OCI-LY7 (cell line): ENCODE results near the gene FGD4.

Source experiments
- EZH2phosphoT487 ChIP-seq: fragments of 200-600 bp; sonication (generic); IDR thresholded peaks from 2 replicates; pipeline ENCODE4 v1.6.1; 2018; ENCODE audit warnings: low read depth, borderline replicate concordance, mild to moderate bottlenecking, mixed run types, antibody characterized with exemption, low read length, moderate library complexity, mixed read lengths
- TF ChIP-seq, protein P1 (sequence below): fragments of 200-600 bp; sonication (generic); conservative IDR thresholded peaks from 2 replicates; pipeline ENCODE4 v1.5.1; 2014; ENCODE audit warnings: mild to moderate bottlenecking, antibody characterized with exemption, low read length, moderate library complexity, mixed read lengths

DNA sequence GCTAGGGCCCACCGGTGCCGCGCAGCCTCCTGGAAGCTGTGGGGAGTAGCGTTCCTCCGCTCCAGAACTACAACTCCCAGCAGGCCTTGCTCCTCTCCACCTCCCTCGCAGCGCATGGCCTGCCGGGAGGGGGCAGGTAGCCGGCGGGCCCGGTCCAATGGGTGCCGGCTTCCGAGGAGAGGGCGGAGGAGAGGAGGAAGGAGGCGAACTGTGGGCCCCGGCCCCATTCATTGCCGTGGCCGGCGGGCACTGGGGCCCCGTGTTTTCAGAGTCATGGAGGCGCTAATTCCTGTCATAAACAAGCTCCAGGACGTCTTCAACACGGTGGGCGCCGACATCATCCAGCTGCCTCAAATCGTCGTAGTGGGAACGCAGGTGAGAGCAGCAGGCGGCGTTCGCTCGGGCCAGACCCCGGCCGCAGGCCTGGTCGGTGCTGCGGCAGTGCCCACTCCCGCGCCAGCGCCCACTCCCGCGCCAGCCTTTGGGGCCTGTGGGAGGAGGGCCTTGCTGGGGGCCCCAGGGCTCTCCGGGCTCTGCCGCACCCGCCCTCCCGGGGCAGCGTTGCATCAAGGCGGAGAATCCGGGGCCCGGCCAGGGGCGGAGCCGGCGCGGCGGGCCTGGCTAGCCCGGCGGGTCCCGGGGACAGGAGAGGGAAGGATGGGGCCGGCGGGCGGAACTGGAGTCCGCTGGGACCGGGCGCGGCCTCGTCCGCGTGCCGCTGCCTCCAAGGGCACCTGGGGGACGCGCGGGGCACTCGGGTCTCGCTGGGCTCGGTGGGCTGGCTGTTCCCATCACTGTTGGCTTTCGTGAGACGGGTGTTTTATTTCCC is 279.9 kb downstream of the FGD4 start, which contains the start of gene DNM1L:
- TF ChIP-seq, protein P1, sequence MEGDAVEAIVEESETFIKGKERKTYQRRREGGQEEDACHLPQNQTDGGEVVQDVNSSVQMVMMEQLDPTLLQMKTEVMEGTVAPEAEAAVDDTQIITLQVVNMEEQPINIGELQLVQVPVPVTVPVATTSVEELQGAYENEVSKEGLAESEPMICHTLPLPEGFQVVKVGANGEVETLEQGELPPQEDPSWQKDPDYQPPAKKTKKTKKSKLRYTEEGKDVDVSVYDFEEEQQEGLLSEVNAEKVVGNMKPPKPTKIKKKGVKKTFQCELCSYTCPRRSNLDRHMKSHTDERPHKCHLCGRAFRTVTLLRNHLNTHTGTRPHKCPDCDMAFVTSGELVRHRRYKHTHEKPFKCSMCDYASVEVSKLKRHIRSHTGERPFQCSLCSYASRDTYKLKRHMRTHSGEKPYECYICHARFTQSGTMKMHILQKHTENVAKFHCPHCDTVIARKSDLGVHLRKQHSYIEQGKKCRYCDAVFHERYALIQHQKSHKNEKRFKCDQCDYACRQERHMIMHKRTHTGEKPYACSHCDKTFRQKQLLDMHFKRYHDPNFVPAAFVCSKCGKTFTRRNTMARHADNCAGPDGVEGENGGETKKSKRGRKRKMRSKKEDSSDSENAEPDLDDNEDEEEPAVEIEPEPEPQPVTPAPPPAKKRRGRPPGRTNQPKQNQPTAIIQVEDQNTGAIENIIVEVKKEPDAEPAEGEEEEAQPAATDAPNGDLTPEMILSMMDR = no peak
- TF ChIP-seq EZH2phosphoT487 = no peak
